GM18507 (cell line): Measurements from ENCODE around the gene OR6V1.
"Not testable (repeated sequence)": the region's sequence is repeated elsewhere in the genome, so short reads cannot be mapped to it uniquely, and the experiment has no call there.

Experiments
- DNase-seq: peaks from one replicate; pipeline ENCODE4 v3.0.0; 2011; ENCODE audit warnings: low read depth; ENCODE audit not compliant: insufficient read length; ENCODE audit errors: extremely low spot score
- FAIRE-seq: peaks from 2 replicates; lab custom pipeline; 2011; peaks lifted over from hg19 to GRCh38; lab: Jason Lieb, UNC

OR6V1 gene

DNA sequence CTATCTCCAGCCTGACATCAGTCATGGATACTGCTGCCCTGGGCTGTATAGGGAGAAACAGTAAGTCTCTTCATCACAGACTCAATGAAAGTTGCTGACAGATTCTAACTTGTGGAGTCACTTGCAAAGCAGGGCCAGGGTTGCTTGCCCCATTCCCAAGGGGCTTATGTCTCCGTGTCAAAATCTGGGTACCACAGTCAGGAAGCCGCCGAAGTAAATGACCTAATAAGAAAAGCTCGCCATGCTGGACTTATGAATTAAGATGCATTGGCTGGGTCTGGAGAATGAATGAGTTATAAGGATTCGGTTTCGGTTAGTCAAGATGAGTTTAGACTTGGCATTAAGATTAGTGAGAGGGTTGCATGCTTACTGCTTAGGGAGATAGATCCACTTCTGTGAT lies 10.8 kb upstream of the OR6V1 start:
- no peak for DNase-seq
- no peak for FAIRE-seq

DNA sequence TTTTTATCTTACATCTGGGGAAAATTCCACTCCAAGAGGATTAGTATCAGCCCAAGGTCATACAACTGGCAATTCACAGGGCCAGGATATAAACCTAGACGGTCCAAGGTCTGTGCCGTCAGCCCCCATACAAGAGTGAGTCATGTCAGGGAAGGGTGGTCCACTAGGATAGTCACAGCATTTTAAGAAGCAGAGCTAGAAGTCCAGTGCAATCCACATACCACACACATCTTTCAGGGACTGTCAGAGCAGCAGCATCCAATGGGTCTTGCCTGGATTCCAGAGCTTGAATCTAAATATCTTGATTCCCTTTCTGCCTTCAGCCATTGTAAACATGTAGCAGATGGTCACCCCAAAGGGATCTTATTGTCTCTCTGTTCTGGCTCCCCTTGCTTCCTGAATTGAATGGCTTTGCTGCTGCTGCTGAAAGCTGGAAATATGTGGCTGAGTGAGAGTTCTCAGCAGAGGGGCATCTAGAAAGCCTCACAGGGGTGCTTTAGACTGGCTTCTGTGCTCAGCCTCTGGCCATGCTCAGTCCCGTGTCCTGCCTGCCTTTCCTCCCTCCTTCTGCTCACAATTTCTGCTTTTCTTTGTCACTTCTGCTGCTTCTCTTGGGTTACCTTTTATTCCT lies 9.9 kb upstream of the OR6V1 start:
- no peak for DNase-seq
- no peak for FAIRE-seq

DNA sequence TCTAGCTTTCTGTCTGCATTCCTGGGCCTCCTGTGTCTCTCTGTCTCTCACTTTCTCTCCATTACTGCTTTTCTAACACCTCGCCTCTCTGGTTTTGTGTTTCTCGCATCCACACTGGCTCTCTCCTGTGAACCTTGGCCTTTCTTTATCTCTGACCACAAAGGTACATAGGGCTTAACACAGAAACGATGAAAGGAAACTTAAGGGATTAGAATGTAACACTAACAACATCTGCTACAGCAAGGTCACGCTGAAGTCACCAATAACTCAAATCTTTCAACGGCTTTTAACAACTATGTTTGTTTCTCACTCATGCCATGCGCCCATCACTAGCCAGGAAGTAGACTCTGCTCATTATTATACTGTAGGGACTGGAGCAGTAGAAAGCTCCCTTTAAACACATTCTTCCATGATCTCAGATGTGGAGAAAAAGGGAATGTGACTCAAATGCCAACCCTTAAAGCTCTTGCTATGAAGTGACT lies 9.3 kb upstream of the OR6V1 start:
- no peak for FAIRE-seq
- no peak for DNase-seq

DNA sequence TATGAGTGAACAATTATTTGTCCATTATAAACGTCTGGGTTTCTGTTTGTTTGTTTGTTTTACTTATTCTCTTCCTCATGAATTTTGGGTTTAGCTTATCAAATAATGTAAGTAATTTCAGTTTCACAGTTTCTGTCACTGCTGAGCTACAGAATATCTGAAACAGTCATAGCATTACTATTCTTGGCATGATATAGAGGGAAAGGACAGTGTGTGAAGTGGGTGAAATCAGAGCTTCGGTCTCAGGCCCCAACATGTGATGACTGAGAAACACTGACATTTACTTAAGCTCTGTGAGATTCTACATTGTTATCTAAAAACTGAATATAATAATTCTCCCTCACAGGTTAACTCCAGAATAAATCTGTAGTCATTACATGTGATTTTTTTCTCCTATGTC lies 8.8 kb upstream of the OR6V1 start:
- no peak for DNase-seq
- no peak for FAIRE-seq

DNA sequence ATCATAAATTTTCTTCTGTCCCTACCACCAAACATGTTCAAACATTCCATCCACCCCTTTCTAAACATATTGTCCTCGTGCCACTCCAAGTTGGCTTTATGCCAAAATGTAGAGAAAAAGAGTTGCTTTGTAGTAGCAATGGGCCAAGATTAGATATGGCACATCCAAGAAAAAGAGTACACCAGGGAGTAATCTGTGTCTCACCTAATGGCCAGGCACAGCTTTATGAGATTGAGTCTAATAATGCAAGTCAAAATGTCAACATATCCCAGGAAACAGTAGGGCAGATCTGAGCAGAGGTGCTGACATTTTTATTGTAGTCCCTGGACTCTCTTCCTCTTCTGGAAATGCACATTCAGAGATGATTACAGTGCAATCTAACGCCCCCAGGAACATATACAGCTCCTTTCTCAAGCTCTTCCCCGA lies 5.7 kb upstream of the OR6V1 start:
- DNase-seq (no peak), FAIRE-seq (no peak)

DNA sequence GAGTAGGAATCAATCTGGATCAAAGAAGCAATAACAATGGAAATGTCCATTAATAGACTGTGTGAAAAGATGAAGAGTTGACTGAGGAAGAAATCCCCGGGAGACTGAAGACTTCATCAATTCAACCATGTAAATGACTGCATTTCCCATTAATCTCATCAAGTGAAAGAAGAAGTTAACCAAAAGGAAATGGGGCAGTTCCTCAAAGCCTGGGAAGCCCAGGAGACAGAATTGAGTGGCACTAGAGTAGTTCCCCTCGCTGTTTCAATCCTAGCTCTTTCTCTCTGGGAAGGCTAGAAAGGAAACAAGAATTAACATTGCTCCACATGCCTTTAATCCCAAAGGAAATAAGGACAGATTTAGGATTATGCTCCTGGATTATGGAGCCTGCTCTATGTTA lies 4.8 kb upstream of the OR6V1 start:
- no peak for DNase-seq
- no peak for FAIRE-seq

GRCh38 chr7:143048827-143049226 lies 3.3 kb upstream of the OR6V1 start:
- no peak for FAIRE-seq

GRCh38 chr7:143049362-143049761 lies 2.8 kb upstream of the OR6V1 start:
- FAIRE-seq = no peak
- no peak for DNase-seq

More at GRCh38 chr7:143048827-143049226, 3.3 kb upstream of the OR6V1 start:
- DNase-seq = no peak

DNA sequence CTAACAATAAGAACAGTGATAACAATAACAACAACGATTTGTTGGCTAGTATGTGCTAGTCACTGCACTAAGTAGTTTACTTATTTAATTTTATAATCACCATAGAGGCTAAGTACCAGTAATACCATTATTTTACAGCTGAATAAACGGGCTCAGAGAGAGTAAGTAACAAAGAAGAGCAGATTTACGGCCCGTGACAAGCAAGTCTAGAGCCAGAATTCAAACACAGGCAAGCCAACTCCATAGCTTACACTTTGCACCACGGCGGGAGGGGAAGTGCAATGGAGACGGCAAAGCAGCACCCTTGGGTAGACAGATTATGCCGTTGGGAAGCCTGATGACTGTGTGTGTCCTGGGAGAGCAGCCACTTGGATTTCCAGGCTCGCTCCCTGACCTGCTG lies 1.2 kb upstream of the OR6V1 start:
- no peak for DNase-seq
- FAIRE-seq = no peak

- no peak for FAIRE-seq
- no peak for DNase-seq
Observed at GRCh38 chr7:143054621-143055020, 2.5 kb downstream of the OR6V1 start.

DNA sequence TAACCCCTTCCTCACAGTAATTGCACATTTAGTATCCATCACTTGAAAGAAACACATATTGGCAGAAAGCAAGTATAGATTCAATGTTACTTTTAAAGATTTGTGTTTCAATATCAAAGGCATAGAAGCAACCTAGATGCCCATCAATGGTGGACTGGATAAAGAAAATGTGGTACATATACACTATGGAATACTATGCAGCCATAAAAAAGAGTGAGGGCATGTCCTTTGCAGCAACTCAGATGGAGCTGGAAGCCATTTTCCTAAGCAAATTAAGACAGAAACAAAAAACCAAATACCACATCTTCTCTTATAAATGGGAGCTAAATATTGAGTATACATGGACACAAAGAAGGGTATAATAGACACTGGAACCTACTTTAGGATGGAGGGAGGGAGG lies 3.6 kb downstream of the OR6V1 start:
- no peak for DNase-seq
- FAIRE-seq = no peak

GRCh38 chr7:143063741-143064140 lies 11.6 kb downstream of the OR6V1 start:
- DNase-seq (no peak), FAIRE-seq (no peak)

DNA sequence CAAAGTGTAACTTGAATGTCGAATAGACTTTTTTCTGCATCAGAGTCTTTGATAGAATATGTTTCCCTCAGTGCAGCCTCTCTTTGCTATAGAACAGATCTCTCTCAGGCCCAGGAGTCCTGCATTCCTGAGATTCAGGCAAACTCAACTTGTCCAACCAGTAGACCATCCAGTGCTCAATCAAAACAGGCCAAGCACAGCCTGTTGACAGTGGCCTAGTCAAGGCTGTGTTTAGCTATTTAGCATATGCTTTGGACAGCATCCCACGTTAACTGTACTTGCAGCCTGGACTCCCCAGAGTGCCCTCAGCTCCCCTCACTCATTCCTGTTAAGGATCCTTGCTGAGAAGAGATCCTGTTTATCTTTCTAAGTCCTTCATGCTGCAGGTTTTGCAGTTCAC lies 16.3 kb downstream of the OR6V1 start:
- DNase-seq (no peak), FAIRE-seq (no peak)

DNA sequence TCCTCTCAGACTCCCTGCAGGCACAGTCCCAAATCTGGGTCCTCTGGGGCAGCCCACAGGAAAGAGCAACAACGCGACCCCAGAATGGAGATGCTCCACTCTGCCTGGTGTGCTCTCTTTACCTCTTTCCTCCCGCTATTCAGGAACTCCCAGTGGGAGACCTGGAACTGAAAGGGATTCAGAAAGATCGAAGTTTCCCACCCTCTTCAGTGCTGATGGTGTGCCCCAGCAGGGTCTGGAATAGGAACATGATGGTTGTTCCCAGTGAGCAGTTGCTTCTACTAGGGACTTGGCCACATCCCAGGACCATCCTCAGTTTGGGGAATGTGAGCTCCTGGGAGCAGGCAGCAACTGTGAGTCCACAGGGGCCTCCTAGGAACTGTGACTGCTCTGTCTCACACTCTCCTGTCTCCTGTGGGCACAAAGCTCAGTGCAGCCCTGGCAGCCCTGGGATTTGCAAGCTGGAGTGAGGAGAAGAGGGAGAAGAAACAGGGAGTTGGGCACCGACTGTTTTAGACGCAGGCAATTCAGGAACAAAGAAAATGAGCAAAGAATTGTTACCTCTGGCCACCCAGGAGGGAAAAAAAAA lies 17.9 kb downstream of the OR6V1 start:
- no peak for FAIRE-seq

GRCh38 chr7:143073556-143073955 lies 21.4 kb downstream of the OR6V1 start:
- FAIRE-seq = no peak
- no peak for DNase-seq

More for the DNA sequence above, 17.9 kb downstream of the OR6V1 start:
- DNase-seq = no peak

DNA sequence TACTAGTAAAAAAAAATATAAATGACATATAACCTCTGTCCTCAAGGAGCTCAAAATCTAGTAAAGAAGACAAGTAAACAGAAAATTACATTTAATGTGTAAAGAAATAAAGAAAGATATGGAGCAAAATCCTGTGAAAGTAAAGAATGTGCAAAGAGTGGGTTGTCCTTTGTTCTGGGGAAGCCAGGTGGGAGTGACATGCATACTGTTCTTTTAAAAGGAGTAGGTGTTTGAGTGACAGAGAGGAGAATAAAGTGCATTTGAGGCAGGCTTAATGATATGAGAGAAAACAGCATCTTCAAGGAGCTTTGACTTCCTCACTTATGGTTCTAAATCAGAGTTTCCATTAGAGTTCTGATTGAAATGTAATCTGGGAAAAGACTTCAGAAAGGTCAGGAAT lies 22.0 kb downstream of the OR6V1 start:
- DNase-seq (no peak), FAIRE-seq (no peak)

- DNase-seq (no peak), FAIRE-seq (no peak)
Observed at GRCh38 chr7:143085109-143085508, 33.0 kb downstream of the OR6V1 start.

- FAIRE-seq, DNase-seq: not testable (repeated sequence)
Observed at GRCh38 chr7:143085610-143086009, 33.5 kb downstream of the OR6V1 start.

GRCh38 chr7:143088549-143089231 lies 36.5 kb downstream of the OR6V1 start:
- not testable (repeated sequence) for FAIRE-seq, DNase-seq

DNA sequence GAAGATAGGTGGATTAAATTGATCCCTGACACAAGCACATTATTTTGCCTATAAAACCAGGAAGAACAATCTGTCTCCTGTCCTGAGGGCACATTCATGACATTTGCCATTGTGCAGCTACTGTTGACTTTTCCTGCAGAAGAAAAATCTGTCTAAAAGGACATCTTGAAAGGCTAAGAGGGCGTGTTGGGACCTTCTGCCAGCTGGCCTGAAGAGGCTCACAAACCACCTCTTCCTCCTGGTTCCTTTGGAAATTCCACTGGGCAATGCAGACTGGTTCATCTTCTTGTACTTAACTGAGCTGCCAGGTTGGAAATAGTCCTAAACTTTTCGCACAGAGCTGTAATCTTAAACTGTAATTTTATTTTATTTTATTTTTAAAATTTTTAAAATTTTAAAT lies 44.0 kb downstream of the OR6V1 start:
- DNase-seq (no peak), FAIRE-seq (no peak)

GRCh38 chr7:143099579-143099978 lies 47.4 kb downstream of the OR6V1 start:
- DNase-seq, FAIRE-seq: not testable (repeated sequence)
